Memory B cell (primary cell): ENCODE results near the gene CNOT11.
A peak's percentile ranks its signal among the peaks of the same experiment; 100 is the strongest.
"Not testable (repeated sequence)": the region's sequence is repeated elsewhere in the genome, so short reads cannot be mapped to it uniquely, and the experiment has no call there.

Experiments used
- ATAC-seq: fragments of 150-1000 bp; cut with Tn5 transposase; 2 replicates; pipeline ENCODE4 v1.10.0; 2021; ENCODE audit warnings: low read depth, mild to moderate bottlenecking, moderate library complexity
- DNase-seq, 2 donors: peaks; one replicate each; pipeline ENCODE4 v3.0.0; 2022; ENCODE audit warnings: low spot score in 2 of 2
- H3K27ac Mint-ChIP-seq: one replicate; pipeline ENCODE4 v1.8.0; 2022; ENCODE audit warnings: mild to moderate bottlenecking, moderate library complexity, mixed read lengths
- H3K27me3 Mint-ChIP-seq: one replicate; pipeline ENCODE4 v1.8.0; 2022; ENCODE audit warnings: mixed read lengths
- H3K36me3 Mint-ChIP-seq: one replicate; pipeline ENCODE4 v1.8.0; 2022; ENCODE audit warnings: mild to moderate bottlenecking, mixed read lengths
- H3K4me1 Mint-ChIP-seq: one replicate; pipeline ENCODE4 v1.8.0; 2022; ENCODE audit warnings: mixed read lengths
- H3K4me3 Mint-ChIP-seq: one replicate; pipeline ENCODE4 v1.8.0; 2022; ENCODE audit warnings: mild to moderate bottlenecking, moderate library complexity, mixed read lengths
- H3K9me3 Mint-ChIP-seq: one replicate; pipeline ENCODE4 v1.8.0; 2022; ENCODE audit warnings: mixed read lengths

Gene CNOT11

DNA sequence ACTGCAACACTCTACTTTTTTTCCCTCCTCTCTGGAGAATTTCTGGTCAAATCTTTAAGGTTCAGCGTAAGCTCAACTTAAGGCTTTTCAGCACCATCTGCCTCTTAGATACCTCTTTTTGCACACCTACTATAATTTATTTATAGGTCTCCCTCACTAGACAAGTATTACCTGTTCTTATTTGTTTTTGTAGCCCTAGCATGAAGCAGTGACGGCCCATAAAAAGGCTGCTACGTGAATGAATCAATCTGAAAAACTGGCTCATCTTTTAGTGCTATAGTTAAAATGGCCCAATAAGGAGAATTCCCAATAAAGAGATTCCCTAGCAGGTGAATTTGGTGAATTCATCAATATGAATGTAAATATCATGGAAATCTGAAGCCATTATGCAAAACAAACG is 49.3 kb downstream of the CNOT11 start:
- Mint-ChIP-seq H3K9me3 (no peaks in the 10 kb centered on the region), H3K4me3 (no peak overlapping the region)

DNA sequence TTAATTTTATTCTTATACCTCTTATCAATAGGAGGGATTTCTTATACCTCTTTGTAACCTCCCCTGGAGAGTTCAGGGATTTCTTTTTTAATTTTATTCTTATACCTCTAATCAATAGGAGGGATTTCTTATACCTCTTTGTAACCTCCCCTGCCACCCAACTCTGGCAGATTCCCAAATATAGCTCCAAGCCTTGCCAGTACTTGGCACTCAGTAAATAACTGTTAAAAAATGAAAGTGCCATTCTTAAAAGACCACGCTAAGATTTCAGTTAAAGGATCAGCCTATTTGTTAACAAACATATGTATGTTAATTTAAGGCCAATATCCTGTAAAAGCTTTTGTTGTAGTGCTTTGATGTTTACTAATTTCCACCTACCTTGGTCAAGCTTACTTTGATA is 51.0 kb downstream of the CNOT11 start:
- no peak overlapping the region for H3K4me3 Mint-ChIP-seq

More for the DNA sequence above, 49.3 kb downstream of the CNOT11 start:
- ATAC-seq: no peak
- peaks cover 52% of the 10 kb centered on the region for H3K4me1 Mint-ChIP-seq
- no peak for DNase-seq
- H3K36me3 Mint-ChIP-seq: peaks cover 5% of the 10 kb centered on the region
- H3K27ac Mint-ChIP-seq: no peak overlapping the region
- no peaks in the 10 kb centered on the region for H3K27me3 Mint-ChIP-seq

DNA sequence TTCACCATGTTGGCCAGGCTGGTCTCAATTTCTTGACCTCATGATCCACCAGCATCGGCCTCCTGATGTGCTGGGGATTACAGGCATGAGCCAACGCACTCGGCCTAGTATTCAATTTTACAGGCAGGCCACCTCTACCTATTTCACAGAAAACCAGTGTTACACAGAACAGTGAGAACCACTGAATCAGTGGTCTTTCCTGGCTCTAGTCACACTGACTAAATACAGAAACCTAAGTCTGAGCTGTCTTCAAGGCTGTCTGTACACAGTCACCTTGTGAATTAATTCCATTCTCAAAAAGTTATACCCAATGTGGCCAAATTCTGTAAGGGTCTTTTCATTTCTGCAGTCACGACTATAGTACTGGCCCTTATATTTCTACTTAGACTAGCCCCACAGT is 52.3 kb downstream of the CNOT11 start:
- H3K4me3 Mint-ChIP-seq: peak overlapping the region; percentile 7
- H3K9me3 Mint-ChIP-seq: no peaks in the 10 kb centered on the region
- no peaks in the 10 kb centered on the region for H3K27me3 Mint-ChIP-seq
- H3K27ac Mint-ChIP-seq: peak overlapping the region; percentile 95
- ATAC-seq: no peak
- DNase-seq: no peak
- peaks cover 39% of the 10 kb centered on the region for H3K4me1 Mint-ChIP-seq
- peaks cover 5% of the 10 kb centered on the region for H3K36me3 Mint-ChIP-seq

More for the DNA sequence above, 51.0 kb downstream of the CNOT11 start:
- no peaks in the 10 kb centered on the region for H3K9me3 Mint-ChIP-seq
- ATAC-seq (no peak), DNase-seq (no peak)
- H3K27me3 Mint-ChIP-seq: no peaks in the 10 kb centered on the region
- H3K4me1 Mint-ChIP-seq: peaks cover 43% of the 10 kb centered on the region
- H3K36me3 Mint-ChIP-seq: peaks cover 5% of the 10 kb centered on the region
- H3K27ac Mint-ChIP-seq: peak overlapping the region; percentile 62

DNA sequence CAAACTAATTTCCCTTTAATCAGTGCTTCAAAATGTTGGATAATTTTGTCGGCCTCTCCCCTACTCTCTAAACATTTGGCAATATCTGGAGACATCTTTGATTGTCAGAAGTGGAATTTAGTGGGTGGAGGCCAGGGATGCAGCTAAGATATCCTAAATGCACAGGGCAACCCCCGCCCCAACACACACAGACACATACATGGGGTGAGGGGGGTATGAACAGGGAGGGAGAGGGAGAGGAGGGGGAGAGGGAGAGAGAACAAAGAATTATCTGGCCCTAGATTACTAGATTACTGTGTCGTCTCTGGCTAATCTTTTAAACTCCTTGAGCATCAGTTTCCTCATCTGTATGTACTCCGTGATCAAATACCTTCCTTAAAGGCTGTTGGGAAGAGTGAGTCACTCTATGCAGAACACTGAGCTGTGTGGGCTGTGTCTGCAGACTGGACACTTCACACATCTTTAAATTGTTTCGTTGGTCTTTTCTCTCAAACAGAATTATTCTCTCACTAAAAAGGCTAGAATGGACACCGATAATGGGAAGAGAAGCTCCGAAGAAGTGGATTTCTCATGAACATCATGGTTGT is 52.9 kb downstream of the CNOT11 start:
- peak overlapping the region; percentile 95 for H3K27ac Mint-ChIP-seq
- DNase-seq (no peak), ATAC-seq (no peak)
- H3K4me1 Mint-ChIP-seq: peaks cover 37% of the 10 kb centered on the region
- peaks cover 5% of the 10 kb centered on the region for H3K36me3 Mint-ChIP-seq
- H3K9me3 Mint-ChIP-seq: no peaks in the 10 kb centered on the region
- peak overlapping the region; percentile 7 for H3K4me3 Mint-ChIP-seq
- H3K27me3 Mint-ChIP-seq: no peaks in the 10 kb centered on the region

DNA sequence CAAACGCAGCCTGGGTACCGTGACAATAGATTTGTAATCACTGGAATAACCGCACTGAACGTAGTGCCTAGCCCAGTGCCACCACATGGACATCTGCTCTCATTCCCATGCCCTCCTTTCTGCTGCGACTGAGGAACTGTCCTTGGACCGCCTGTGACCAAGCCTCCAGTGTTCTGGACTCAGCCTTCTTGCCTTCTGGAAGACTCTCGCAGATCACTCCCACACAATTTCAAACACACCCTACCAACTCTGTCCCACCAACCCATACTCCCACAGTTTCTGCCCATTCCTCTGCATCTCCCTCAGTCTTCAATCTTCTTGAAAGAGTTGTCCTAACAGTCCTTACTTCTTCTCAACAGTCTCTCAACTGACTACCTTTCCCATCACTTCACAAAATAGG is 53.7 kb downstream of the CNOT11 start:
- H3K27me3 Mint-ChIP-seq: no peaks in the 10 kb centered on the region
- peak overlapping the region; percentile 95 for H3K4me3 Mint-ChIP-seq
- DNase-seq: no peak
- no peak for ATAC-seq
- peaks cover 36% of the 10 kb centered on the region for H3K4me1 Mint-ChIP-seq
- H3K36me3 Mint-ChIP-seq: peaks cover 5% of the 10 kb centered on the region
- peak overlapping the region; percentile 95 for H3K27ac Mint-ChIP-seq
- H3K9me3 Mint-ChIP-seq: no peaks in the 10 kb centered on the region

DNA sequence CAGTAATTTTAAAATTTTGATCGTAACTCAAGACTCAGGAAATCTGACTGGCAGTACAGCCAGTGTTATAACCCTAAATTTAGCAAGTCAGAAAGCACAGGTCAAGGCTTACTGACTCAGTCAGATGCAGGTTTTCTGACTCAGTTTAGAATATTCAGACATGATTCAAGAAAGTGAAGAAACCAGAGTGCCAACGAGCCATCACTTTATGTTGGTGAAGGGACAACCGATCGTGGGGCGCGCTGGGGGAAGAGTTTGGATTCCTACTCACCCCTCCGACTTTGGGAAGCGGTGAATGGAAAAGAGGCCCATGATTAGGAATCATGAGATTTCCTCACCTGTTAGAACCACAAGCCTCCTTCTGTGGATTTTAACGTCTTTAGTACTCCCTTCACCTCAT is 54.8 kb downstream of the CNOT11 start:
- DNase-seq (no peak), ATAC-seq (no peak)
- Mint-ChIP-seq H3K4me3 (peak overlapping the region; percentile 95), H3K4me1 (peaks cover 33% of the 10 kb centered on the region), H3K36me3 (peaks cover 5% of the 10 kb centered on the region), H3K27me3 (no peaks in the 10 kb centered on the region), H3K27ac (peak overlapping the region; percentile 95), H3K9me3 (no peaks in the 10 kb centered on the region)

DNA sequence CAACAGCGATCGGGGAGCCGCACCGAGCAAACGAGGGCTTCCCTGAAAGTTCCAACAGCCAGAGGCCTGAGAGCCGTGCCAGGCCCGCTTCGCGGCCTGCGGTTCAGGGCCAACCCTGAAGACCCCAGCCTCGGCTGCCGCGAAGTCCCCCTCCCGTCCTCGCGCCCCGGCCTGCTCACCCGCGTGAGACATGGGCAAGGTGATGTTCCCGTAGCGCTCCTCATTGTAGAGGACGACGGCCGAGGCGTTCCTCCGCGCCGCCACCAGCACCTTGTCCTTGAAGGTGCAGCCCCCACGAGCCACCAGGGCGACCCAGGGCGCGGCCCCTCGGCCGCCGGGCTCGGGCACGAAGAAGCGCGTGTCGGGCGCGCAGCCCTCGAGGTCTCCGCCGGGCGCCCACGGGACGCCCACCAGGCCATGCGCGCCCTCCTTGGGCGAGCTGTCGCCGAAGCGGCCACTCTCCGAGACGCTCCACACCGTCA is 55.3 kb downstream of the CNOT11 start:
- Mint-ChIP-seq H3K9me3 (no peaks in the 10 kb centered on the region), H3K27ac (peak overlapping the region; percentile 95), H3K4me1 (peaks cover 32% of the 10 kb centered on the region), H3K27me3 (no peaks in the 10 kb centered on the region), H3K4me3 (peak overlapping the region; percentile 95), H3K36me3 (peaks cover 4% of the 10 kb centered on the region)
- ATAC-seq (peak; percentile 11), DNase-seq (peak in 1 of 2 donors; percentile 25)

DNA sequence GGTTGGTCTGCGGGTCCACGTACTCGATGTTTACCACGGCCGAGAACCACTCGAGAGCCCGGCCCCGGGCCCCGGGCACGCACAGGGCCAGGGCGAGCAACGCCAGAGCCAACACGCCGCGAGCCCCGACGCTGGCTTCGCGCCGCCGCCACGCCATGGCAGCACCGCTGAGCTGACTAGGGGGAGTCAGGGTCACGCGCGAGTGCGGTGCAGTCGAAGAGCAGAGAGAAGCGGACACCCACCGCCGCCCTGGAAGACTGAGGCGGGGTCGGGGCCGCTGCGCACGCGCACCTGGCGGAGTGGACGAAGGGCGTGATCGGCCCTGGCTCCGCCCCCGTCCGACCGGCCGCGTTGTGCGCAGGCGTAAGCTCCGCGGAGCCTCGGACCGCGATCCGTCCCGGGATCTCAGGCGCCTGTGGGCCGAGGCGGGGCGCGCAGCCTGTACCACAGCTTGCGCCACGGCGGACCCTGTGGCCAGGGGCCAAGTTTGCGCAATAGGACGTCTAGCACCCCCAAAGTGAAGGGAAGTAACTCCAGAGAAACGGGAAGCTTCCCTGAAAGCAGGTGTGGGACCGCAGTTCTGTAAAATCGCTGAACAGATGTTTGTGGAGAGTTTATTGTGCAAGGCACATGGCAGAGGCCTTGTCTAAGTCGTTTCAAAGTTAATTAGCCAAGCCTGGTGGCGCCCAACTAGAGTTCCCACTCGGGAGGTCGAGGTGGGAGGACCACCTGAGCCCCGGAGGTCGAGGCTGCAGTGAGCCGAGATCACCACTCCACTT is 55.9 kb downstream of the CNOT11 start, which contains the start of gene RNF149:
Gene RNF149 (minus strand): TSS at position 270 of the 779 bp plus-strand sequence. CDS start 113 bp downstream, at position 157.
- H3K27me3 Mint-ChIP-seq: no peaks in the 10 kb centered on the region
- ATAC-seq (peak; percentile 71), DNase-seq (peak; percentile 91 to 96)
- peaks cover 32% of the 10 kb centered on the region for H3K4me1 Mint-ChIP-seq
- H3K27ac Mint-ChIP-seq: peak within 1 kb of the TSS; percentile 95
- H3K9me3 Mint-ChIP-seq: no peaks in the 10 kb centered on the region
- H3K36me3 Mint-ChIP-seq: peaks cover 4% of the 10 kb centered on the region
- H3K4me3 Mint-ChIP-seq: peak within 1 kb of the TSS; percentile 95

DNA sequence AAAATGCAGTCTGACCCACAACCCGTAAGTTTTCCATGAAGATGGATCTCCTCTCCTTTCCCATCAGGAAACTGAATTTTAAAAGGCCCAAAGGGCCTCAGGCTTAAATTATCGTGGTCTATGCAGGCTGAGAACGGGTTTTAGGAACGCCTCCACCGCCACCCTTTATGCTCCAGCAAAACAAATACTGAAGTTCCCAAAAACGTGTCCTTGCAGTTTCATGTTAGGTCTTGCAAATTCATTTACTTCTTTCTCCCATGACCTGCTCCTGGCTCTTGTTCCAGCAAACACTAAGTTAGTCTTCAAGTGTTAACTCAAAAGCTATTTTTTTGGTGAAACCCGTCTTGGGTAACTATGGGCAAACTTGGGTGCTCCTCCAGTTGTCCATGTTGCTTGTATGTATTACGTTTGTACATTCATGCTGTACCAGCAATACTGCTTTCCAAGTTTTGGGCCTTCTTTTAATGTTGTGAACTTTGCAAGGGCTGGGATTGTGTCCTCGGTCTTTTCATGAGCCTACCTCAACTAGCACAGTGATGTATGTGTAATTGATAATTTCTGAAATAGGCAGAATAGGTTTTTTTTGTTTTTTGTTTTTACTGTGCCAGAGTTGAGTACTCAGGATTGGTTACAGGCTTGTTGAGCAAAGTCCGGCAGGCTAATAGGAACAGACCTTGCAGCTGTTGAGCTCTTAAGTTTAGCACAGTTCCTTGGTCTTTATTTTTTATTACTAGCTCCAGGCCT is 57.6 kb downstream of the CNOT11 start:
- Mint-ChIP-seq H3K27me3 (no peaks in the 10 kb centered on the region), H3K9me3 (no peaks in the 10 kb centered on the region), H3K36me3 (peaks cover 2% of the 10 kb centered on the region), H3K4me3 (peak overlapping the region; percentile 27), H3K27ac (no peak overlapping the region), H3K4me1 (peaks cover 22% of the 10 kb centered on the region)
- DNase-seq: no peak
- ATAC-seq: no peak

DNA sequence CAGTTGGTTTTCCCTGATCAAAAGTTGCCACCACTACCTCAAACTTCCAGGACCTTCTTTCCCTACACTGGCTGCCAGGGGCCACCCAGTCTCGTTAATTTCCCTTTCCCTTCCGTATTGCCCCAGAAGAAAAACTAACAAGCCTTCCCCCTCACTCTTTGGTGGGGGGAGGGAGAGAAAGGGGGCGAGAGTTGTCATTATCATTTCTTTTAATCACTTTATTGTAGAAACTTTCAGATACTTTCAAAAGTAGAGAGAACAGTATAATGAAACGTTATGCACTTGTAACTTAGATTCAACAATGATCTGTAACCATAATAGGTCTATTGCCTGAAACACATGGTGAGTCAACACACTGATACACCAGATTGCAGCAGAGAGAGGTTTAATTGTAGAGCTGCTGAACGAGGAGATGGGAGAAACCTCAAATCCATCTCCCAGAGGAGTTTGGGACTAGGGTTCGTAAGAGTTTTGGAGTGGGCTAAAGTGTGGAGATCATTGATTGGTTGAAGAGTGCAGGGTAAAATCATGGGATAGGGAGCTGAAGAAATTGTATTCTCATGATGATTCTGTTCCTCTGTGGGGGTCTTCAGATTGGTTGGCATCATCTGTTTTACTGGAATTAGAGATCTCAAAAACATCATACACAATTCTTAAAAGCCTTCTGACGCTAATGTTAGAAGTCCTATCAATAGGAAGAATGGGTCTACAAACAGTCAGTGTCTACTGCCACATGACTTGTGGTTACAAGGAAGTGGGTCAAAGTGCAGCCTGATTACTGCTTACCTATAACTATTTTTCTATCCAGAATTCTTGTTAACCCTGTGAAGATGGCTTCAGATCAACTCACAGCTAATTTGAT is 58.4 kb downstream of the CNOT11 start:
- H3K4me3 Mint-ChIP-seq: peak overlapping the region; percentile 22
- H3K27ac Mint-ChIP-seq: peak overlapping the region; percentile 42
- H3K9me3 Mint-ChIP-seq: no peaks in the 10 kb centered on the region
- DNase-seq: no peak
- peaks cover 15% of the 10 kb centered on the region for H3K4me1 Mint-ChIP-seq
- no peak for ATAC-seq
- no peaks in the 10 kb centered on the region for H3K27me3 Mint-ChIP-seq
- peaks cover 2% of the 10 kb centered on the region for H3K36me3 Mint-ChIP-seq

DNA sequence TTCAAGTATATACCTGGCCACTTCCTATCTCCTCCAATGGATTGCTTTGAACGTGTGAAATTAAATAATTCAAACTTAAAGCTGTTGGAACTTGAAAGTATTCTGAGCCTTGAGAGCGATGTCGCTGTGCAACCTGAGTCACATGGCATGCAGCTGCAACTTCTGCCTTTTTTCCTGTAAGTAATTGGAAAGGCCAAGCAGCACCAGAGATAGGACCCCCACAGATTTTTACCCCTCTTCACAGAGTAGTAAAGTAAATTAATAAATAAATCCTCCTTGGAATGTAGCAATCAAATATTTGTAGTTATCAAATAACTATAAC is 59.0 kb downstream of the CNOT11 start:
- no peak for ATAC-seq
- Mint-ChIP-seq H3K36me3 (peaks cover 2% of the 10 kb centered on the region), H3K4me3 (peak overlapping the region; percentile 22), H3K27ac (peak overlapping the region; percentile 42), H3K9me3 (peaks cover 2% of the 10 kb centered on the region), H3K4me1 (peaks cover 12% of the 10 kb centered on the region), H3K27me3 (peaks cover 3% of the 10 kb centered on the region)
- no peak for DNase-seq

DNA sequence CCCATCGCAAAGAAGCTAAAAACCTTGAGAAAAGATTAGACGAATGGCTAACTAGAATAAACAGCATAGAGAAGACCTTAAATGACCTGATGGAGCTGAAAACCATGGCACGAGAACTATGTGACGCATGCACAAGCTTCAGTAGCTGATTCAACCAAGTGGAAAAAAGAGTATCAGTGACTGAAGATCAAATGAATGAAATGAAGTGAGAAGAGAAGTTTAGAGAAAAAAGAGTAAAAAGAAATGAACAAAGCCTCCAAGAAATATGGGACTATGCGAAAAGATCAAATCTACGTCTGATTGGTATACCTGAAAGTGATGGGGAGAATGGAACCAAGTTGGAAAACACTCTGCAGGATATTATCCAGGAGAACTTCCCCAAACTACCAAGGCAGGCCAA is 63.9 kb downstream of the CNOT11 start:
- H3K4me3 Mint-ChIP-seq, ATAC-seq, H3K4me1 Mint-ChIP-seq, DNase-seq, H3K27ac Mint-ChIP-seq, H3K36me3 Mint-ChIP-seq, H3K27me3 Mint-ChIP-seq, H3K9me3 Mint-ChIP-seq: not testable (repeated sequence)
